Measurements from ENCODE around the gene CTSK.

DNA sequence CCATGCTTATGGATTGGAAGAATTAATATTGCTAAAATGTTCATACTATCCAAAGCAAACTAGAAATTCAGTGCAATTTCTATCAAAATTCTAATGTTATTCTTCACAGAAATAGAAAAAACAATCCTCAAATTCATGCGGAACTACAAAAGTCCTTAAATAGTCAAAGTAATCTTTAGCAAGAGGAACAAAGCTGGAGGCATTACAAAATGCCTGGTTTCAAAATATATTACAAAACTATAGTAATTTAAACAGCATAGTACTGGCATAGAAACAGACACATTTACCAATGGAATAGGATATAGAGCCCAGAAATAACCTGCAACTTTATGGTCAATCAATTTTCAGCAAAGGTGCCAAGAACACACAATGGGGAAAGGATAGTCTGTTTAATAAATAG is 46.3 kb downstream of the CTSK start:
- TF ChIP-seq CTCF (IDR thresholded peaks at IDR 0.05) (no peak), POLR2AphosphoS5 (IDR thresholded peaks at IDR 0.05) (no peak)
